ENCODE results near the gene KIAA0040. TPM values are rescaled to one million over a fixed set of nuclear protein-coding genes. Genes with fewer than 3 reads are reported as not detected.

Gene KIAA0040
- total RNA-seq, 1 experiment from 2014 or later: 24.9 TPM

DNA sequence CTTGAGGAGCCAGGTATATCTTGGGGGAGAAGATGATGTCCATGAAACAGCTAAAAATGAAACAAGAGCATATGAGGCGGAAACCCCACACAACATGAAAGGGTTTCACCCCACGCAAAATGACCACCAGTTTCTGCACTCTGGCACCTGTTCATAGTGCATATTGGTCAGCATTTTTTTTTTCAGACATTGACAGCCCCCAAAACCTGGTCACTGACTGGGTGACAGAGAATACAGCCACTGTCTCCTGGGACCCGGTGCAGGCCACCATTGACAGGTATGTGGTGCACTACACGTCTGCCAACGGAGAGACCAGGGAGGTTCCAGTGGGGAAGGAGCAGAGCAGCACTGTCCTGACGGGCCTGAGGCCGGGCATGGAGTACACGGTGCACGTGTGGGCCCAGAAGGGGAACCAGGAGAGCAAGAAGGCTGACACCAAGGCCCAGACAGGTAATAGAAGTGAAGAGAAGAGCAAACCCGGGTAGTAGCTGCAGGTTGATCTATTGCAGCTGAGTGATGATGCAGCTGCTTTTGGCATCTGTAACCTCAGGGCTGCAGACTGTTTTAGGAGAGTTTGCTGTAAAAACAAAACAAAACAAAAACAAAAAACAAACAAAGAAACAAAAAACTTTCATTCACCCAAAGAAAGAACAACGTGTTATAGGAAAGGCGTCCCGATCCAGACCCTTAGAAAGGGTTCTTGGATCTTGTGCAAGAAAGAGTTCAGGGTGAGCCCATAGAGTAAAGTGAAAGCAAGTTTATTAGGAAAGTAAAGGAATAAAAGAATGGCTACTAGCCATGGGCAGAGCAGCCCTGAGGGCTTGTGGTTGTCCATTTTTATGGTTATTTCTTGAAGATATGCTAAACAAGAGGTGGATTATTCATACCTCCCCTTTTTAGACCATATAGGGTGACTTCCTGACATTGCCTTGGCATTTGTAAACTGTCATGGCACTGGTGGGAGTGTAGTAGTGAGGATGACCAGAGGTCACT, 73.9 kb downstream of the KIAA0040 start:
- no peak for DNase-seq
- BruUV-seq (replicated peaks): no TSS peak
- CTCF ChIA-PET: no interaction called here

DNA sequence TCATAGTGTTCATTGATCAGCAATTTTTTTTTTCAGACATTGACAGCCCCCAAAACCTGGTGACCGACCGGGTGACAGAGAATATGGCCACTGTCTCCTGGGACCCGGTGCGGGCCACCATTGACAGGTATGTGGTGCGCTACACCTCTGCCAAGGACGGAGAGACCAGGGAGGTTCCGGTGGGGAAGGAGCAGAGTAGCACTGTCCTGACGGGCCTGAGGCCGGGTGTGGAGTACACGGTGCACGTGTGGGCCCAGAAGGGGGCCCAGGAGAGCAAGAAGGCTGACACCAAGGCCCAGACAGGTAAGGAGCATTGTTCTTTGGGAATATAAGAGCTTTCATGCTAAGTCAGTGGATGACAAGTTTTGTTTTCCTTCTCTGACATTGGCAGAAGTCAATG, 75.7 kb downstream of the KIAA0040 start:
- no peak overlapping the region for H3K4me3 ChIP-seq (ENCODE audit: low read depth, low read length)
- TF ChIP-seq, protein P1, sequence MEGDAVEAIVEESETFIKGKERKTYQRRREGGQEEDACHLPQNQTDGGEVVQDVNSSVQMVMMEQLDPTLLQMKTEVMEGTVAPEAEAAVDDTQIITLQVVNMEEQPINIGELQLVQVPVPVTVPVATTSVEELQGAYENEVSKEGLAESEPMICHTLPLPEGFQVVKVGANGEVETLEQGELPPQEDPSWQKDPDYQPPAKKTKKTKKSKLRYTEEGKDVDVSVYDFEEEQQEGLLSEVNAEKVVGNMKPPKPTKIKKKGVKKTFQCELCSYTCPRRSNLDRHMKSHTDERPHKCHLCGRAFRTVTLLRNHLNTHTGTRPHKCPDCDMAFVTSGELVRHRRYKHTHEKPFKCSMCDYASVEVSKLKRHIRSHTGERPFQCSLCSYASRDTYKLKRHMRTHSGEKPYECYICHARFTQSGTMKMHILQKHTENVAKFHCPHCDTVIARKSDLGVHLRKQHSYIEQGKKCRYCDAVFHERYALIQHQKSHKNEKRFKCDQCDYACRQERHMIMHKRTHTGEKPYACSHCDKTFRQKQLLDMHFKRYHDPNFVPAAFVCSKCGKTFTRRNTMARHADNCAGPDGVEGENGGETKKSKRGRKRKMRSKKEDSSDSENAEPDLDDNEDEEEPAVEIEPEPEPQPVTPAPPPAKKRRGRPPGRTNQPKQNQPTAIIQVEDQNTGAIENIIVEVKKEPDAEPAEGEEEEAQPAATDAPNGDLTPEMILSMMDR (IDR thresholded peaks at IDR 0.05; ENCODE audit: insufficient read depth in 1 of 2, low read depth in 1 of 2, low read length in 1 of 2, severe bottlenecking in 1 of 2, unreplicated experiment in 1 of 2): no peak
- no peaks in the 10 kb centered on the region for H3K27me3 ChIP-seq (replicated peaks; ENCODE audit: control insufficient read depth, insufficient read depth, low read length)
- DNase-seq: no peak
- H3K36me3 ChIP-seq (ENCODE audit: control insufficient read depth, insufficient read depth, low read length): no peaks in the 10 kb centered on the region
- Mint-ChIP-seq H3K4me3 (ENCODE audit: unreplicated experiment) (no peak overlapping the region), H3K4me1 (ENCODE audit: low read depth, unreplicated experiment) (no peaks in the 10 kb centered on the region), H3K36me3 (ENCODE audit: insufficient read depth, unreplicated experiment) (no peaks in the 10 kb centered on the region), H3K27ac (ENCODE audit: unreplicated experiment) (no peak overlapping the region), H3K27me3 (ENCODE audit: insufficient read depth, unreplicated experiment) (no peaks in the 10 kb centered on the region), H3K9me3 (ENCODE audit: unreplicated experiment) (peaks cover 10% of the 10 kb centered on the region)
- H3K9me3 ChIP-seq: no peaks in the 10 kb centered on the region
- ChIA-PET CTCF (interaction anchor here (3.7 kb wide), 1 partner anchor 8 kb away, joined by 16 read pairs; no protein-coding TSS in a partner anchor), POLR2A (no interaction called here)
- BruUV-seq (replicated peaks): no TSS peak
- no peaks in the 10 kb centered on the region for H3K4me1 ChIP-seq
- intact Hi-C loops (cut with micrococcal nuclease; ENCODE audit: unreplicated experiment): no loop called here

More for the DNA sequence above, 73.9 kb downstream of the KIAA0040 start:
- H3K27ac Mint-ChIP-seq (ENCODE audit: unreplicated experiment): no peak overlapping the region
- no peaks in the 10 kb centered on the region for H3K36me3 Mint-ChIP-seq (ENCODE audit: insufficient read depth, unreplicated experiment)
- no peak overlapping the region for H3K4me3 ChIP-seq (ENCODE audit: low read depth, low read length)
- peaks cover 4% of the 10 kb centered on the region for H3K9me3 Mint-ChIP-seq (ENCODE audit: unreplicated experiment)
- H3K4me1 ChIP-seq: no peaks in the 10 kb centered on the region
- intact Hi-C loops (cut with micrococcal nuclease; ENCODE audit: unreplicated experiment): no loop called here
- TF ChIP-seq, protein P1 (IDR thresholded peaks at IDR 0.05; ENCODE audit: insufficient read depth in 1 of 2, low read depth in 1 of 2, low read length in 1 of 2, severe bottlenecking in 1 of 2, unreplicated experiment in 1 of 2): no peak
- H3K27me3 Mint-ChIP-seq (ENCODE audit: insufficient read depth, unreplicated experiment): peaks cover 2% of the 10 kb centered on the region
- no peak overlapping the region for H3K4me3 Mint-ChIP-seq (ENCODE audit: unreplicated experiment)
- no peaks in the 10 kb centered on the region for H3K4me1 Mint-ChIP-seq (ENCODE audit: low read depth, unreplicated experiment)
- no peaks in the 10 kb centered on the region for H3K27me3 ChIP-seq (replicated peaks; ENCODE audit: control insufficient read depth, insufficient read depth, low read length)
- POLR2A ChIA-PET: no interaction called here
- no peaks in the 10 kb centered on the region for H3K9me3 ChIP-seq
- H3K36me3 ChIP-seq (ENCODE audit: control insufficient read depth, insufficient read depth, low read length): no peaks in the 10 kb centered on the region

DNA sequence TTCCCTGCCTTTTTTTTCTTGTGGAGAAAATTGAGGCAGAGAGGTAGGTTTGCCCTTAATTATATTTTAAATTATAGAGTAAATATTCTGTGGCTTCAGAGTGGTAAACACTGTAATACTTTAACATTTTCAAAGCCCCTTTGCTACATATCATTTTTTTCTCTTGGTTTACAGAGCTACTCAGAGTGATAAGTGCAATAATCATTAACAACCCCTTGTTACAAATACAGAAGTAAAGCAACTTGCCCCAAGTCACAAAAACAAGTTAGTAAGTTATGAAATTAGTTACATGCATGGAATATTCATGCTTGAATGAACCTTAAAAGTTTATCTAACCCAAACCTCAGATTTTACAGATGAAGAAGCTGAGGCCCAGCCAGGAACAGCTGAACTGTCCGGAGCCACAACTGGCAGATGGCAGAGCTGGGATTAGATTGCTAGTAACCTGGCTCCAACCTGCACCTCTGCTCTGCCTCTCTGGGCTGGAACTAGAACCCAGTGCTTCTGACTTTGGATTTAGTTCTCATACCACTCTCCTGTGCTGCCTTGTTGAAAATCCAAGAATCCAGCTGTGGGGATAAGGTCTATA, 76.3 kb downstream of the KIAA0040 start:
- Mint-ChIP-seq H3K27me3 (ENCODE audit: insufficient read depth, unreplicated experiment) (no peaks in the 10 kb centered on the region), H3K4me3 (ENCODE audit: unreplicated experiment) (no peak overlapping the region), H3K4me1 (ENCODE audit: low read depth, unreplicated experiment) (no peaks in the 10 kb centered on the region), H3K36me3 (ENCODE audit: insufficient read depth, unreplicated experiment) (no peaks in the 10 kb centered on the region), H3K27ac (ENCODE audit: unreplicated experiment) (no peak overlapping the region), H3K9me3 (ENCODE audit: unreplicated experiment) (peaks cover 10% of the 10 kb centered on the region)
- ChIA-PET CTCF (interaction anchor here (1.1 to 3.7 kb wide), 3 partner anchors 9 to 87 kb away, joined by 3 to 16 read pairs (median 3); no protein-coding TSS in a partner anchor), POLR2A (no interaction called here)
- H3K9me3 ChIP-seq: no peaks in the 10 kb centered on the region
- BruUV-seq (replicated peaks): no TSS peak
- TF ChIP-seq, protein P1 (IDR thresholded peaks at IDR 0.05; ENCODE audit: insufficient read depth in 1 of 2, low read depth in 1 of 2, low read length in 1 of 2, severe bottlenecking in 1 of 2, unreplicated experiment in 1 of 2): no peak
- H3K27me3 ChIP-seq (replicated peaks; ENCODE audit: control insufficient read depth, insufficient read depth, low read length): no peaks in the 10 kb centered on the region
- no peak for DNase-seq
- H3K36me3 ChIP-seq (ENCODE audit: control insufficient read depth, insufficient read depth, low read length): no peaks in the 10 kb centered on the region
- intact Hi-C loops (cut with micrococcal nuclease; ENCODE audit: unreplicated experiment): no loop called here
- H3K4me3 ChIP-seq (ENCODE audit: low read depth, low read length): no peak overlapping the region
- no peaks in the 10 kb centered on the region for H3K4me1 ChIP-seq

All from Caco-2 (cell line).